ENCODE data around the gene UROC1.

DNA sequence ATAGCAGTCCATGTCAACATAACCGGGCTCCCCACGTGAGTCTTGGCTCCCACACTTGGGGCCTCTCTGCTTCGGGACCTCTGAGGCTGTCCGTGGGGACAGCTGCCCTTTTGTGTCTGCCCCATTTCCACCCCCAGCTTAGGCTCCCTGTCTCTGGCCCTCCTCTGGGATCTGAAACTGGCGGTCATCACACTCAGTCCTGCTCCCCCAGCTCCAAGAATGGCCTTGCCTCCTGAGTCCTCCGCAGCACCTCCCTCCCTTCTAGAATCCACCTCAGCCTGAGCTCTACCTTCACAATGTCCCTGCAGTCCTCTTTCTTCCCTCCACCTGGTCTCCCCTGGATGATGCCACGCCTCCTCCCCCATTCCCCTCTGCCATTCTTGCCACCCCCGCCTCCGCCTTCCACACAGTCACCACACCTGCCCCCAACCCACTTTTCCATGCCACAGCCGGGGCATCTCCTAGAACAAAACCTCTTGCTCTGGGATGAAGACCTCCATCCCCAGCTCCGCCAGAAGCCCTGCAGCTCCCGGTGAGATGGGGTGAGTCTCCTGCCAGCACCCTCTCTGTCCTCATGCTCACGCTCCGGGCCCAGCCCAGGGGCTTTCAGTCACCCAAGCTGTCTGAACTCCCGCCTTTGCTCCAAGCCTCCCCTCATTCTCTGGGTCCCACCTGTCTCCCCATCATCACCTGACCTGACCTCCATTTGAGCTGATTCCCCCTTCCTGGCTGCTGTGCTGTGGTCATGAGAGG is 34.9 kb downstream of the UROC1 start:
- TF ChIP-seq NFIC (IDR thresholded peaks at IDR 0.05; ENCODE audit: borderline replicate concordance): no peak
- TF ChIP-seq MXI1 (IDR thresholded peaks at IDR 0.05; ENCODE audit: low read depth, low read length): no peak
- no peak for TF ChIP-seq EP300 (IDR thresholded peaks at IDR 0.05; ENCODE audit: borderline replicate concordance in 1 of 2, low read depth in 1 of 2, low read length in 1 of 2)
- TF ChIP-seq, protein P1, sequence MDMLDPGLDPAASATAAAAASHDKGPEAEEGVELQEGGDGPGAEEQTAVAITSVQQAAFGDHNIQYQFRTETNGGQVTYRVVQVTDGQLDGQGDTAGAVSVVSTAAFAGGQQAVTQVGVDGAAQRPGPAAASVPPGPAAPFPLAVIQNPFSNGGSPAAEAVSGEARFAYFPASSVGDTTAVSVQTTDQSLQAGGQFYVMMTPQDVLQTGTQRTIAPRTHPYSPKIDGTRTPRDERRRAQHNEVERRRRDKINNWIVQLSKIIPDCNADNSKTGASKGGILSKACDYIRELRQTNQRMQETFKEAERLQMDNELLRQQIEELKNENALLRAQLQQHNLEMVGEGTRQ (IDR thresholded peaks at IDR 0.05; ENCODE audit: borderline replicate concordance, low read depth, low read length): no peak
- TF ChIP-seq FOSL2 (IDR thresholded peaks at IDR 0.05; ENCODE audit: borderline replicate concordance, low read depth): no peak
- TF ChIP-seq, protein P2, sequence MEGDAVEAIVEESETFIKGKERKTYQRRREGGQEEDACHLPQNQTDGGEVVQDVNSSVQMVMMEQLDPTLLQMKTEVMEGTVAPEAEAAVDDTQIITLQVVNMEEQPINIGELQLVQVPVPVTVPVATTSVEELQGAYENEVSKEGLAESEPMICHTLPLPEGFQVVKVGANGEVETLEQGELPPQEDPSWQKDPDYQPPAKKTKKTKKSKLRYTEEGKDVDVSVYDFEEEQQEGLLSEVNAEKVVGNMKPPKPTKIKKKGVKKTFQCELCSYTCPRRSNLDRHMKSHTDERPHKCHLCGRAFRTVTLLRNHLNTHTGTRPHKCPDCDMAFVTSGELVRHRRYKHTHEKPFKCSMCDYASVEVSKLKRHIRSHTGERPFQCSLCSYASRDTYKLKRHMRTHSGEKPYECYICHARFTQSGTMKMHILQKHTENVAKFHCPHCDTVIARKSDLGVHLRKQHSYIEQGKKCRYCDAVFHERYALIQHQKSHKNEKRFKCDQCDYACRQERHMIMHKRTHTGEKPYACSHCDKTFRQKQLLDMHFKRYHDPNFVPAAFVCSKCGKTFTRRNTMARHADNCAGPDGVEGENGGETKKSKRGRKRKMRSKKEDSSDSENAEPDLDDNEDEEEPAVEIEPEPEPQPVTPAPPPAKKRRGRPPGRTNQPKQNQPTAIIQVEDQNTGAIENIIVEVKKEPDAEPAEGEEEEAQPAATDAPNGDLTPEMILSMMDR (IDR thresholded peaks at IDR 0.05): no peak
- no peak for TF ChIP-seq RXRA (IDR thresholded peaks at IDR 0.05; ENCODE audit: borderline replicate concordance, low read depth)
- TF ChIP-seq POLR2AphosphoS5 (IDR thresholded peaks at IDR 0.05; ENCODE audit: low read depth, low read length): no peak
- TF ChIP-seq TCF12 (IDR thresholded peaks at IDR 0.05): no peak
- no peak for TF ChIP-seq ELF1 (IDR thresholded peaks at IDR 0.05)
- TF ChIP-seq EZH2phosphoT487 (IDR thresholded peaks at IDR 0.05; ENCODE audit: borderline replicate concordance, low read depth): no peak
- no peak for TF ChIP-seq GABPA (IDR thresholded peaks at IDR 0.05; ENCODE audit: low read depth)
